D341Med (cell line): ENCODE results near the gene SPATA31A7.
"Not testable (repeated sequence)": the region's sequence is repeated elsewhere in the genome, so short reads cannot be mapped to it uniquely, and the experiment has no call there.

Experiments
- DNase-seq: peaks from one replicate; pipeline ENCODE4 v3.0.0; 2012; ENCODE audit warnings: low spot score

SPATA31A7 gene

DNA sequence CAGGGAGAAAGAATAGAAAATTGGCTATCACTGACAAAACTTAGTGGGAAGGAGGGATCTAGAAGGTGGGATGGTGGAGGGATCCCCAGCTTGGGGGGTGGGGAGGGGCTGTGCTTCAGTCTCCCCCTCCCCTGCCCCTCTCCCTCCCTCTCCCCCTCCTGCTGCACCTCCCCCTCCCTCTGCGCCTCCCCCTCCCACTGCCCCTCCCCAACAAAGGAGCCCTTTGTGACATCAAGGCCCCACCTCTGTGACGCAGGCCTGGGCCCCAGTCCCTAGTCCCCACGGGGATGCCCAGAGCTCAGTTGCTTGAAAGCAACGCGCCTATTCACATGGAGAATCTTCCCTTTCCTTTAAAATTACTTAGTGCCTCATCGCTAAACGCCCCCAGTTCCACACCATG, at the start of gene SPATA31A7:
Gene SPATA31A7 (plus strand): TSS at position 301 of the 400 bp plus-strand sequence. CDS start 29 bp downstream, at position 330.
- DNase-seq = not testable (repeated sequence)

DNA sequence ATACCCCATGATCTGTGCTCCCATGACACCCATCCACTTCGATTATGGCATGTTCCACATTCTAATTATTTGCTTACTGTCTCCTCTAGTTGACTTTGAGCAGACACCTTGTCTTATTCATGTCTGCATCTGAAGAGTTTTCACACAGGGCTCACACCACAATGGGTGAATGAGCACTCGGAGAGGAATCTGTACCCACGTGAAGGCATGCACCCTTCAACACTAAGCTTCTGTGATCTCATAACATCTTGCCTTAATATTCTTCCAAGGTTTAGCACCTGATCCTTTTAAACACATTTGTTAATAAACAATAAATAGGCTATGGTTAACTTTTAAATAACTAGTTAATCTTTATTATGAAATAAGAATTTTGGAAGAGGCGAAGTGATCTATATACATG, 36.6 kb downstream of the SPATA31A7 start:
- DNase-seq = not testable (repeated sequence)
